Skin of body (tissue), 2 donors: ENCODE measurements around the gene C1GALT1. TPM values are rescaled to one million over a fixed set of nuclear protein-coding genes. Genes with fewer than 3 reads are reported as not detected.
"Not testable (repeated sequence)": the region's sequence is repeated elsewhere in the genome, so short reads cannot be mapped to it uniquely, and the experiment has no call there.

Experiments
- DNase-seq: peaks from one replicate; lab custom pipeline; 2025; lab: John Stamatoyannopoulos, UW
- total RNA-seq: library from RNA; depleted of rRNA; stranded (reverse); fragments of >200 nt; gene quantifications from one replicate; pipeline ENCODE4 v1.2.3, GENCODE V29; 2014

C1GALT1 gene
- 16.8 TPM for total RNA-seq

GRCh38 chr7:7182156-7183060 lies at the start of gene C1GALT1:
Gene C1GALT1, plus strand, starts transcription at chr7:7182544. Its CDS starts 51,776 bp downstream, at chr7:7234320.
- DNase-seq: peak; percentile 97

- no peak for DNase-seq
Measured at GRCh38 chr7:7134046-7134445, 48.3 kb upstream of the C1GALT1 start.

- no peak for DNase-seq
Measured at GRCh38 chr7:7135074-7135473, 47.3 kb upstream of the C1GALT1 start.

- DNase-seq: not testable (repeated sequence)
Measured at GRCh38 chr7:7135924-7136323, 46.4 kb upstream of the C1GALT1 start.

- DNase-seq: peak; percentile 25
Measured at GRCh38 chr7:7136466-7137381, 45.6 kb upstream of the C1GALT1 start.

GRCh38 chr7:7138897-7139296 lies 43.4 kb upstream of the C1GALT1 start:
- DNase-seq: no peak

GRCh38 chr7:7143404-7143803 lies 38.9 kb upstream of the C1GALT1 start:
- DNase-seq: not testable (repeated sequence)

- not testable (repeated sequence) for DNase-seq
Measured at GRCh38 chr7:7145151-7145550, 37.2 kb upstream of the C1GALT1 start.

GRCh38 chr7:7146837-7147236 lies 35.5 kb upstream of the C1GALT1 start:
- DNase-seq: no peak

GRCh38 chr7:7148798-7149481 lies 33.4 kb upstream of the C1GALT1 start:
- no peak for DNase-seq

- DNase-seq: no peak
Measured at GRCh38 chr7:7151285-7151684, 31.1 kb upstream of the C1GALT1 start.

- DNase-seq: no peak
Measured at GRCh38 chr7:7151865-7152264, 30.5 kb upstream of the C1GALT1 start.

GRCh38 chr7:7152315-7152714 lies 30.0 kb upstream of the C1GALT1 start:
- no peak for DNase-seq

GRCh38 chr7:7154355-7154754 lies 28.0 kb upstream of the C1GALT1 start:
- not testable (repeated sequence) for DNase-seq

GRCh38 chr7:7156663-7157062 lies 25.7 kb upstream of the C1GALT1 start:
- DNase-seq: no peak

- no peak for DNase-seq
Measured at GRCh38 chr7:7157177-7157886, 25.0 kb upstream of the C1GALT1 start.

GRCh38 chr7:7157887-7158271 lies 24.5 kb upstream of the C1GALT1 start:
- DNase-seq: no peak

GRCh38 chr7:7159063-7159658 lies 23.2 kb upstream of the C1GALT1 start:
- no peak for DNase-seq

GRCh38 chr7:7164591-7164990 lies 17.8 kb upstream of the C1GALT1 start:
- no peak for DNase-seq

GRCh38 chr7:7165372-7165771 lies 17.0 kb upstream of the C1GALT1 start:
- DNase-seq: no peak
